GM18868 (cell line): ENCODE results near the gene PPM1M.
A peak's percentile ranks its signal among the peaks of the same experiment; 100 is the strongest.

Experiments
- ATAC-seq: cut with Tn5 transposase; IDR thresholded peaks from one replicate; pipeline ENCODE4 v1.9.1; 2021; ENCODE audit warnings: mild to moderate bottlenecking, moderate library complexity; ENCODE audit not compliant: unreplicated experiment

The PPM1M gene

GRCh38 chr3:52215351-52215750 is 30.2 kb upstream of the PPM1M start:
- no peak for ATAC-seq

DNA sequence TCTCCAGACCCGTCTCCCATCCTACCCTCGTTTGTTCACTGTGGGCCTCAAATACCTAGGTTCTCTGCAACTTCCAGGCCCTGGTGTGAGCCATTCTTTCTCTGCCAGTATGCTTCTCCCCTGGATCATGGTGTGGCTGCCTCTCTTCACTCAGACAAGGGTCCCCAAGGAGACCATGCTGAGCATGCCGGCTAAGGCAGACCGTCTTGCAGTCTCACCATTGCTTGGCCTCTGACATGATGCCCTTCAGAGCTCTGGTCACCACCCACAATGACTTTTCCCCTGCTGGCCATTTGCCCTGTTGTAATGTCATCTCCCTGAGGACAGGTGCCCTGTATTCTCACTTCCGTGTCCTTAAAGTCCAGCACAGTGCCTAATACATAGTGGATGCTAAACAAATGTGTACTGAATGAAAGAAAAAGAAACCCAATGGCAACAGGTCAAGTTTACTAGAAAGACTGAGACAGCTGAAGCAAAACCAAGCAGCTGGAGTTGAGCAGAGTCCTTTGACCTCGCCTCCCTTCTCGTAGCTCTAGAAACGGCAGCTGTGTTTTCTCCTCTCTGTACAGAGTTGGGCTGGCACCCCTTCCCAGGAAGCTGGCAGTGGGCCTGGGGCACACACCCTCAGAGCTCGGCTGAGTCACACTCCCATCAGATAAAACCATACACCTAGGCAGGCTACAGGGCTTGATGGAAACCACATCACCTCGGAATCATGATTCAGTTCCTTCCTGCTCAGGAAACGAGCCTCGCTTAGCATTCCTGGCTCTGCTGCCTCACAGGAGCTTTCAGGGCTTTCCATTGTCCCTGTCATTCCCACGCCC is 28.8 kb upstream of the PPM1M start:
- no peak for ATAC-seq

- ATAC-seq = no peak
These were observed 28.2 kb upstream of the PPM1M start for GRCh38 chr3:52217409-52217805.

DNA sequence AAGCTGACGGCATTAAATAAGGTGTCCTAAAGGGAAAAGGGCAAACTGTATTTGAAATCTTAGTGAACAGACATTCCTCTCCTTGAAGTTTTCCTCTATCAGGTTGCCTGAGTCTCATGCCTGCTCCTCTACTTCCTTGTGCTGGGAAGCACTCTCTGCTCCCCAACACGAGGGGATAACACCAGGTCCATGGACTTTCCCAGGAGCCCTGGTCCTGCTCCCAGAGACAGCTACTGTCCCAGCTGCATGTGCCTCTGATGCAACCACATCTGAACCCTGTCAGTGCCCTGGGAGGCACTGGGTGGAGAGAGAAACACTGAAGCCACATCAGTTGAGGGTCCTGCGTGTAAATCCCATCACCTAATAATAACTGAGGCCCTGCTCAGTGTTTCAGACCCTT is 27.5 kb upstream of the PPM1M start:
- ATAC-seq = no peak

DNA sequence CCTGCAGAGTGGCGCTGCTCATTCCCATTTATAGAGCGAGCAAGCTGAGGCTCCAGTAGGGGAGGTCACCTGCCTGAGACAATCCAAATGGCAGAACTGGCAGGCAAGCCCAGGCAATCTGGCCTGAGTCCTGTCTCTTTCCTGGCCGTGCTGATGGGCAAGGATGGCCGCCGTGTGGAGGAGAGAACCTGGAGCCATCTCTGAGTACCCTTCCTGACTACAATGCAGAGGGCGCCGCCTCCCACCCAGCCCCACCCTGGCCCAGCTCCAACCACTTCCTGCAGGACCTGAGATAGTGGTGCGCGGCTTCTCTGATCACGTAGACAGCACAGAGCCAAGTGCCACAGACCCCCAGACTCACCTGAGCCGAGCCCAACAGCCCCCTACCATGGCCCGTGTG is 27.1 kb upstream of the PPM1M start:
- ATAC-seq = no peak

DNA sequence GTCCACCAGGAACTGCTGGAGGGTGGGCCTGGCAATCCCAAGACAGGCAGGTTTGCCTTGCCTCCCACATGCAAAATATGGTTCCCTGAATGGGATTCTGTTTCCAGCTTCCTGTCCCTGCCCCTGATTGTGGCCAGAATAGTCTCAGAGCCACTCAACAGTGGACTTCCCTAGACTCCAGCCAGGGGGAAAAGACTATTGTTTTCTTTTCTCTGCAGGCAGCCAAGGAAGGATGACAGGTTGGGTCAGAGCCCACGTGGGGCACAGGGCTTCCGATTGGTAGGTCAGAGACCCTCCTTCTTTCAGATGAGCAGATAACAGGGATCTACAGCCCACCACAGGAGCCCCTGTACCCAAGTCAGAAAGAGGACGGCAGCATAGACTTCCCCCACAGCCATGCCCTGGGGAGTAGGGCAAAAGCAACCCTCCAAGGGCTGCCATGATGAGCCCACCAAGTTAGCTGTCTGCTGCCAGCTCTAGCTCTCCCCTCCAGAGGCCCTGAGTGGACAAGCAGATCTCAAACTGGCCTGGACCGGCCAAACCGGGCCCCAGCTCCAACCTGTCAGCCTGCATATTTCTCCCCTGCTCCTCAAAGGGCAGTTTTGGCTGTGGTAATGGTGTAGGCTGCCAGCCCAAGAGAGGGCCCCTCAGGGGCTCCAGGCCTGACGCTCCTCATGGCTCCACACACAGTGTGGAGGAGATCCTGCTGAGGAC is 26.5 kb upstream of the PPM1M start:
- no peak for ATAC-seq

DNA sequence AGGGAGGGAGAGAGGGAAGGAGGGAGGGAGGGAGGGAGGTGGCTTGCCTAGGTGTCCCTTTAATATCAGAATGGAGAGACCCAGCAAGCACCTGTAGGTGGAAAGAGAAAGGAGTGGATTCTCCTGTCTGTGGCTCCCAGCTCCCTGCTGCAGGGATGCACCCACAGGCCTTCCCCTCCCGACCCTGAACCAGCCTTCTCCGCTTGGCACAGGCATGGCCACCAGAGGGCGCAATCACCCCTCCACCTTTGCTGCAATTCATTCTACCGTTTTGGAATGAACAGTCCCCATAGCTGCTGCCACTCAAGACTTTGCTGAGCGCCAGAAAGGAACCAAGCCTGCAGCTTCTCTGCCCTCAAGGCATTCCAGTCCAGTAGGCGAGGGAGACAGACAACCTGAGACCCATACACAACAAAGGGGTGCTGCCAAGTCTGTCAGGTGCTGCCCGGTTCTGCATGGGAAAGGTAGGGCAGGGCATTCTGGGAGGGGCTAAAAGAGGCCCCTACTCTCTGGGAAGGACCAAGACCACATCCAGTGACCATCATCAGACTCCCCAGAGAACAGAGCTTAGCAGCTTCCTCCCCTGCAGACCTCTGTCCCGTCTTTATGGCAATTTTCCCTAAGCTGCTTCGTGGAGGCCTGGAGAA is 25.1 kb upstream of the PPM1M start:
- peak; percentile 62 for ATAC-seq

DNA sequence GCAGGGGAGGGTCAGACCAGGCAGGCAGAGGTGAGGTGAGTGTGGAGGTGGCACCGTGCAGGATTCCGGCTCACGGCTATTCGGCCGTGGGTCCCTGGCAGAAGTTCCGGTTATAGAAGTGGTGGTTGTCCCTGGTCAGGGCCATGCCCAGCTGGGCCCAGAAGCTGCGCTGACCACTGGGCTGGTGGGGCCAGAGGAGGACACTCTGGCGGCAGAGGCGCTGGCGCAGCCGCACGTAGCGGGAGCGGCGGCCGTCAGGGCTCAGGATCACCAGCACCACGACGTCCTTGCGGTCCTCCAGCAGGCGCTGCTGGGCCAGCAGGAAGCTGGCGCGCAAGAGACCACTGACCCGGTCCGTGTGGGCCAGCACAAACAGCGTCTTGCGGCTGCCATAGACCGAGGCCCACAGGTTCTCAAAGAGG is 24.4 kb upstream of the PPM1M start:
- ATAC-seq = no peak

DNA sequence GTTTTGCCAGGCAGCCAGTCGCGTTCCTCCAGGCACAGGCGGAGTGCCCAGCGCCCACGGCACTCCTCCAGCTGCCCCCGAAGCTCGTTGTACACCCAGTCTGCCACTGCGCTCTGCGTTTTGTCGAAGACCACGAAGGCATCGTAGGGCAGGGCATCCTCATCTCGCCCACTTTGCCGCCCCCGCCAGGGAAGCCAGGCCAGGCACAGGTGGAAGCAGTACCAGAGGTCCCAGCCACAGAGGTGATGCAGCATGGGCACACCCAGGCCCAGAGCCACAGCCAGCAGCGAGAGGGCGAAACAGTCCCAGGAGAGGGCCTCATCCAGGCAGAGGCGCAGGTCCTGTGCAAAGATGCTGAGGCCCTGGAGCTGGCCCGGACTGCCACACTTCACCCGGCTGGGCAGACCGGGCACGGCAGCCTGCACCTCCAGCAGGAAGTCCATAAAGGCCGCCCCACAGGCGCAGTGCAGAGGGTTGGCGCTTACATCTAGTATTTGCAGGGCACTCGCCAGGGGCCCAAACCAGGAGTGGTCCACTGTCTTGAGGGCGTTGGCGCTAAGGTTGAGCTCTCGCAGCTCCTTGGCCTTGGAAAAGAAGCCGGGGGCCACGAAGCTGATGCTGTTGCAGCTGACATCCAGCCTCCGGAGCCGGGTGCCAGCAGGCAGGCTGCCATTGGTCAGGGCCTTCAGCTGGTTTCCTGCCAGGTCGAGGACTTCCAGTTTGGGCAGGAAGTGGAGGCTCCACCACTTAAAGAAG is 23.8 kb upstream of the PPM1M start:
- no peak for ATAC-seq

DNA sequence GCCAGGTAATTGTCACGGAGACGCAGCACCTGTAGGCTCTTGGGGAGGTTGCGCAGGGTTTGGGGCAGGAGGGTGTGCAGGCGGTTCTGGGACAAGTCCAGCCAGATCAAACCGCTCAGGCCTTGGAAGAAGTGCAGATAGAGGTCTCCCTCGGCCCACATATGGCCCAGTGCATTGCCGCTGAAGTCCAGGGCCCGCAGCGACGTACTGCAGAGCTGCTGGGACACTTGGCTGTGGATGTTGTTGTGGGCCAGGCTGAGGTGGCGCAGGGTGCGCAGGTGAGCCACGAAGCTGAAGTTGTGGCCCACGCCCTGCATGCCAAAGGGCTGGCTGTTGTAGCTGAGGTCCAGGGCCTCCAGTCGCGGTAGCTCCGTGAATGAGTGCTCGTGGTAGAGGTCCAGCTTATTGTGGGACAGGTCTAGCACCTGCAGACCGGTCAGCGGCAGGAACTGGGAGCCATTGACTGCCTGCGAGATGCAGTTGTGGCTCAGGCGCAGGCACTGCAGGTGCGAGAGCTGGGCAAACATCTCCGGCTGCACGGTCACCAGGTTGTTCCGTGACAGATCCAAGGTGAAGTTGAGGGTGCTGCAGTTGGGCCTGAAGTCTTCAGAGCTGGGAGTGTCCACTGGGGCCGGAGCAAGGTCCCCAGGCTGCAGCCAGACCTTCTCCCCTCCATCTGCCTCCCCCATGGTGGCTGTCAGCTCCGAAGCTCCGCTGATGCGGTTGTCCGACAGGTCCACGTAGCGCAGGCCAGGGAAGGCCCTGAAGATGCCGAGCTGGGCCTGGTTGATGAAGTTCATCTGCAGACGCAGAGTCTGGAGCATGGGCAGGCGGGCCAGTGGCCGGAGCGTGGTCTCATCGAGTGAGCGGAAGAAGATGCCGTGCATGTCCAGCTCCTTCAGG is 23.0 kb upstream of the PPM1M start:
- no peak for ATAC-seq

DNA sequence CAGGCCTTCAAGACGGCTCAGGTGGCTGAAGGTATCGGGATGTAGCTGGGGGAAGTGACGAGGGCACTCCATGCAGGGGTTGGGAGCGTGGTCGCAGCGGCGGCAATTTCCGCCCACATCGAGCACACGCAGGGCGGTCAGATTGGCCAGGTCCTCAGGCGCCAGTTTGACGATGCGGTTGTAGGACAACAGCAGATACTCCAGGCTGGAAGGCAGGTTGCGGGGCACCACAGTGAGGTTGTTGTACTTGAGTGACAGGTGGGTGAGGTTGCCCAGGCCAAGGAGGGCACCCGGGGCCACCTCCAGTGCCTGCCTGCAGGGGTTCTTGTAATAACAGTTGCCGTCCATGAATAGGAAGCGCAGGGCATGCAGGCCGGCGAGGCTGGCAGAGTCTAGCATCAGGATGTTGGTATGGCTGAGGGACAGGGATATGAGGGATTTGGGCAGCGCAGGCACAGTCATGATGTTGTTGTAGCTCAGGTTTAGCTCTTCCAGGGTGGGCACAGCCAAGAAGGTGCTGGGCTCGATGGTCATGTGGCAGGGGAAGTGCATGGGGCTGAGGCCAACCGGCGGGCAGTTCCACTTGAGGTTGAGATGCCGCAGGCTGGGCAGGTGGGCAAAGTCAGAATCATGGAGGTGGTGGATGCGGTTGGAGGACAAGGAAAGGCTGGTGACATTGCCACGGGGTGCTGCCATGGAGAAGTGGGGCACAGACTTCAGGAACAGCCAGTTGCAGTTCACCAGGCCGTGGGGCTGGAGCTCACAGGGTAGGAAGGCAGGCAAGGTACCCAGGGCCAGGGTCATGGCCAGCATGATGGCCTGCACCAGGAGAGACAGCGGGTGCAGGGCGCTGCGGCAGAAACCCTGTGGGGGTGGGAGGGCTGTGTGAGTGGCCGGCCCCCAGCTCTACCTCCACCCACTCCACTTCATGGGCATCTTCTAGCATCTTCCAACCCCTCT is 21.8 kb upstream of the PPM1M start:
- no peak for ATAC-seq

DNA sequence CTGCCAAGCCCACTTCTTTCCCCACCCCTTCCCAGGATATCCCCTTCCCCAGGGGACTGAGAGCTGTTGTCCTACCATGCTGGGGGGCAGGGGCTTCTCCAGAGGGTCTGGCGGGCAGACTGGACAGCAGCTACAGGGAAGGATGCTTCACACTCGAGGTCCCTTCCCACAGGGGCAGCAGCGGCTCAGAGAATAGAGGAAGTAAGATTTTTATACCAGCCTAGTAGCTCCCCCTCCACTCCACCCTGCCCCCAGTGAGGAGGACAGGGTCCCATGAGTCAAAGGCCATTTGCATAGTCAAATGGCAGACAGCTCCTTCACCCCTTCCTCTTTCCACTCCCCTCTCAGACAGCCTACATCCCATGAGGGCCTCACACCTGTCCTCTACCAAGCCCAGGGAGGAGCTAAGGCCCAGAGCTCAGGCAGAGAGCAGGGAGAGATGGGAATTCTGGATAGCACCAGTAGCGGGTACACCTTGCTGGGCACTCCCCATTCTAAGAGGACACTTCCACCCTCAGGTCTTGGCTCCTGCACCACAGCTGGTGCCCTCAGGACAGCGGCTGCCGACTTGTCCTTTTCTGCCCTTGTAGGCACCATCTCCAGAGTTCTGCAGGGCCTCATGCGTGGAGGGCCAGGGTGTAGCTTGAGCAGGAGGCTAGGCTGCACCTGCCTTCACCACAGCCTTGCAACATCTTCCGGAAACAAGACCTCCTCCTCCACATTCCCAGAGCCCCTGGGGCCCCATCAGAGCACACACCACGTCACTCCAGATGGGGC is 19.9 kb upstream of the PPM1M start, which contains the start of gene TLR9:
TSS of gene TLR9 (minus strand) at position 194 of the 777 bp plus-strand sequence. CDS start at position 78, 116 bp downstream.
- ATAC-seq = peak; percentile 80

GRCh38 chr3:52226229-52226817 is 19.2 kb upstream of the PPM1M start:
- ATAC-seq = peak; percentile 4

GRCh38 chr3:52227117-52227516 is 18.4 kb upstream of the PPM1M start:
- no peak for ATAC-seq

GRCh38 chr3:52227766-52228165 is 17.8 kb upstream of the PPM1M start:
- no peak for ATAC-seq

DNA sequence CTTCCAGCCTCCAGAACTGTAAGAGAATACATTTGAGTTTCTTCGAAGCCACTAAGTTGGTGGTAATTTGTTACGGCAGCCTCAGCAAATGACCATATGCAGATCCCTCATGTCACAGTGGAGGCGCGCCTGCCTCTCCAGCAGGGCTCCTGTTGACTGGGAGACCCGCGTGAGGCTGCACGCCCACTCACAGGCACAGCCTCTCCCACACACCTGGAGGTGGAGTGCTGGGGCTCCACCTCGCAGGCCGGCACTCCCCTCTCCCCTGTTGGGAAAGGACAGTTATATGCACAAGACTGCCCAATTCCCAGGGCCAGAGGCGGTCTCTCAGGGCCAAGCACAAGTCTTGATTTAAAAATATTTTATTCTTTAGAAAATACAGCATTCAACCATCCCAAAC is 17.3 kb upstream of the PPM1M start:
- no peak for ATAC-seq

- ATAC-seq = no peak
These were observed 16.7 kb upstream of the PPM1M start for GRCh38 chr3:52228751-52229291.
